ENCODE data around the gene GAMT. TPM values are rescaled to one million over a fixed set of nuclear protein-coding genes. Genes with fewer than 3 reads are reported as not detected.

Gene GAMT
- total RNA-seq, 1 experiment from 2014 or later: 27.7 TPM

DNA sequence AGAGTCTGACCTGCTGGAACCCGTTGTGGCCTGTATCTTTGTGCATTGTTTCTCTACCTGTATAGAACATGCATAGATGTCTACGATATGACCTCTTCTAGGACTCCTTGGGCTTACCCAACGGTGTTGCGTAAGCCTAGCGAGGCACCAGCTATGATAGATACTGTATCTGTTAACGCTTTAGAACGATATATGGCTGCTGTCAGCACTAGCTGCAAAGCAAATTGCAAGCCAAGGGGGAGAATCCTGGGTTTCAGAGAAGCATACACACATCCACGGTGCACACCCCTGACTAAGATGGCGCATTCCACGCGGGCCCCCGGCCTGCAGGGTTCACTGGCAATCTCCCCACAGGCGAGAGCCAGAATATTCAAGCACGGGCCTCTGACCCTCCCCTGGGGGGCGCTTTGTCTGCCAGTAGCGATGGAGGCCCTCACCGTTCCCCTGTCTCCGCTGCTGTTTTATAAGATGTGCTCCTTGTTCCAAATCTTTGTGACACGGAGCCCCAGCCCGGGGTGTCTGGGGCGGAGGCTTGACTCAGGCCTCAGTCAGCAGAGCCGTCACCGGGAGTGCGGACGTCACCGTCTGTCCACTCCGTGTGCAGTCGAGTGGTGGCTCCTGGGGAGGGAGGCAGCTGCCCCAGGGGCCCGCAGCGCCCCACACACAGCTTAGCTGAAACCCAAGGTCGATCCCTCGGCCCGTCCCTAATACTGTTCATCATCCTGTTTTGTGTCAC is 23.9 kb upstream of the GAMT start (continued):
- TF ChIP-seq ZNF532 (CRISPR knock-in tag; IDR thresholded peaks at IDR 0.05; ENCODE audit: borderline replicate concordance) (no peak), CREB1 (CRISPR knock-in tag; IDR thresholded peaks at IDR 0.05) (no peak)

GRCh38 chr19:1424192-1424955 is 23.0 kb upstream of the GAMT start:
- no peaks in the 10 kb centered on the region for H3K9me3 Mint-ChIP-seq
- H3K4me3 Mint-ChIP-seq: no peak overlapping the region
- H3K27me3 Mint-ChIP-seq (ENCODE audit: low read depth): no peaks in the 10 kb centered on the region
- no peak overlapping the region for H3K27ac Mint-ChIP-seq
- DNase-seq (ENCODE audit: low spot score) (no peak), ATAC-seq (no peak)
- H3K4me1 Mint-ChIP-seq: peaks cover 8% of the 10 kb centered on the region
- H3K36me3 Mint-ChIP-seq: peaks cover 46% of the 10 kb centered on the region
- CTCF ChIA-PET: no interaction called here
- POLR2A ChIA-PET: no interaction called here
- no peak for TF ChIP-seq CREB1 (CRISPR knock-in tag; IDR thresholded peaks at IDR 0.05)
- TF ChIP-seq ZNF416 (CRISPR knock-in tag; IDR thresholded peaks at IDR 0.05): no peak
- TF ChIP-seq, protein P1, sequence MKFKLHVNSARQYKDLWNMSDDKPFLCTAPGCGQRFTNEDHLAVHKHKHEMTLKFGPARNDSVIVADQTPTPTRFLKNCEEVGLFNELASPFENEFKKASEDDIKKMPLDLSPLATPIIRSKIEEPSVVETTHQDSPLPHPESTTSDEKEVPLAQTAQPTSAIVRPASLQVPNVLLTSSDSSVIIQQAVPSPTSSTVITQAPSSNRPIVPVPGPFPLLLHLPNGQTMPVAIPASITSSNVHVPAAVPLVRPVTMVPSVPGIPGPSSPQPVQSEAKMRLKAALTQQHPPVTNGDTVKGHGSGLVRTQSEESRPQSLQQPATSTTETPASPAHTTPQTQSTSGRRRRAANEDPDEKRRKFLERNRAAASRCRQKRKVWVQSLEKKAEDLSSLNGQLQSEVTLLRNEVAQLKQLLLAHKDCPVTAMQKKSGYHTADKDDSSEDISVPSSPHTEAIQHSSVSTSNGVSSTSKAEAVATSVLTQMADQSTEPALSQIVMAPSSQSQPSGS (CRISPR knock-in tag; IDR thresholded peaks at IDR 0.05; ENCODE audit: borderline replicate concordance, low read depth): no peak
- TF ChIP-seq, protein P2, sequence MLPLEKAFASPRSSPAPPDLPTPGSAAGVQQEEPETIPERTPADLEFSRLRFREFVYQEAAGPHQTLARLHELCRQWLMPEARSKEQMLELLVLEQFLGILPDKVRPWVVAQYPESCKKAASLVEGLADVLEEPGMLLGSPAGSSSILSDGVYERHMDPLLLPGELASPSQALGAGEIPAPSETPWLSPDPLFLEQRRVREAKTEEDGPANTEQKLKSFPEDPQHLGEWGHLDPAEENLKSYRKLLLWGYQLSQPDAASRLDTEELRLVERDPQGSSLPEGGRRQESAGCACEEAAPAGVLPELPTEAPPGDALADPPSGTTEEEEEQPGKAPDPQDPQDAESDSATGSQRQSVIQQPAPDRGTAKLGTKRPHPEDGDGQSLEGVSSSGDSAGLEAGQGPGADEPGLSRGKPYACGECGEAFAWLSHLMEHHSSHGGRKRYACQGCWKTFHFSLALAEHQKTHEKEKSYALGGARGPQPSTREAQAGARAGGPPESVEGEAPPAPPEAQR (CRISPR knock-in tag; IDR thresholded peaks at IDR 0.05): no peak
- no peak for TF ChIP-seq USF2 (CRISPR knock-in tag; IDR thresholded peaks at IDR 0.05)
- TF ChIP-seq OVOL2 (CRISPR knock-in tag; IDR thresholded peaks at IDR 0.05; ENCODE audit: borderline replicate concordance): no peak
- TF ChIP-seq HMGXB4 (CRISPR knock-in tag; IDR thresholded peaks at IDR 0.05): no peak
- no peak for TF ChIP-seq TP53 (CRISPR knock-in tag; IDR thresholded peaks at IDR 0.05)
- no peak for TF ChIP-seq NR3C1 (CRISPR knock-in tag; conservative IDR thresholded peaks at IDR 0.05; ENCODE audit: low read depth)
- no peak for TF ChIP-seq ZBTB43 (CRISPR knock-in tag; IDR thresholded peaks at IDR 0.05)
- TF ChIP-seq, protein P3, sequence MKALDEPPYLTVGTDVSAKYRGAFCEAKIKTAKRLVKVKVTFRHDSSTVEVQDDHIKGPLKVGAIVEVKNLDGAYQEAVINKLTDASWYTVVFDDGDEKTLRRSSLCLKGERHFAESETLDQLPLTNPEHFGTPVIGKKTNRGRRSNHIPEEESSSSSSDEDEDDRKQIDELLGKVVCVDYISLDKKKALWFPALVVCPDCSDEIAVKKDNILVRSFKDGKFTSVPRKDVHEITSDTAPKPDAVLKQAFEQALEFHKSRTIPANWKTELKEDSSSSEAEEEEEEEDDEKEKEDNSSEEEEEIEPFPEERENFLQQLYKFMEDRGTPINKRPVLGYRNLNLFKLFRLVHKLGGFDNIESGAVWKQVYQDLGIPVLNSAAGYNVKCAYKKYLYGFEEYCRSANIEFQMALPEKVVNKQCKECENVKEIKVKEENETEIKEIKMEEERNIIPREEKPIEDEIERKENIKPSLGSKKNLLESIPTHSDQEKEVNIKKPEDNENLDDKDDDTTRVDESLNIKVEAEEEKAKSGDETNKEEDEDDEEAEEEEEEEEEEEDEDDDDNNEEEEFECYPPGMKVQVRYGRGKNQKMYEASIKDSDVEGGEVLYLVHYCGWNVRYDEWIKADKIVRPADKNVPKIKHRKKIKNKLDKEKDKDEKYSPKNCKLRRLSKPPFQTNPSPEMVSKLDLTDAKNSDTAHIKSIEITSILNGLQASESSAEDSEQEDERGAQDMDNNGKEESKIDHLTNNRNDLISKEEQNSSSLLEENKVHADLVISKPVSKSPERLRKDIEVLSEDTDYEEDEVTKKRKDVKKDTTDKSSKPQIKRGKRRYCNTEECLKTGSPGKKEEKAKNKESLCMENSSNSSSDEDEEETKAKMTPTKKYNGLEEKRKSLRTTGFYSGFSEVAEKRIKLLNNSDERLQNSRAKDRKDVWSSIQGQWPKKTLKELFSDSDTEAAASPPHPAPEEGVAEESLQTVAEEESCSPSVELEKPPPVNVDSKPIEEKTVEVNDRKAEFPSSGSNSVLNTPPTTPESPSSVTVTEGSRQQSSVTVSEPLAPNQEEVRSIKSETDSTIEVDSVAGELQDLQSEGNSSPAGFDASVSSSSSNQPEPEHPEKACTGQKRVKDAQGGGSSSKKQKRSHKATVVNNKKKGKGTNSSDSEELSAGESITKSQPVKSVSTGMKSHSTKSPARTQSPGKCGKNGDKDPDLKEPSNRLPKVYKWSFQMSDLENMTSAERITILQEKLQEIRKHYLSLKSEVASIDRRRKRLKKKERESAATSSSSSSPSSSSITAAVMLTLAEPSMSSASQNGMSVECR (CRISPR knock-in tag; IDR thresholded peaks at IDR 0.05; ENCODE audit: borderline replicate concordance): no peak
- no peak for TF ChIP-seq RELA (CRISPR knock-in tag; IDR thresholded peaks at IDR 0.05; ENCODE audit: borderline replicate concordance)
- TF ChIP-seq MAX (CRISPR knock-in tag; IDR thresholded peaks at IDR 0.05): no peak
- TF ChIP-seq PRRX2 (CRISPR knock-in tag; IDR thresholded peaks at IDR 0.05): no peak
- TF ChIP-seq MXD4 (CRISPR knock-in tag; IDR thresholded peaks at IDR 0.05; ENCODE audit: borderline replicate concordance): no peak
- TF ChIP-seq JUN (CRISPR knock-in tag; IDR thresholded peaks at IDR 0.05): no peak
